ENCODE data around the gene ANTXR2. TPM values are rescaled to one million over a fixed set of nuclear protein-coding genes. Genes with fewer than 3 reads are reported as not detected.

ANTXR2 gene
- total RNA-seq, 1 experiment from 2014 or later: 72.0 TPM

DNA sequence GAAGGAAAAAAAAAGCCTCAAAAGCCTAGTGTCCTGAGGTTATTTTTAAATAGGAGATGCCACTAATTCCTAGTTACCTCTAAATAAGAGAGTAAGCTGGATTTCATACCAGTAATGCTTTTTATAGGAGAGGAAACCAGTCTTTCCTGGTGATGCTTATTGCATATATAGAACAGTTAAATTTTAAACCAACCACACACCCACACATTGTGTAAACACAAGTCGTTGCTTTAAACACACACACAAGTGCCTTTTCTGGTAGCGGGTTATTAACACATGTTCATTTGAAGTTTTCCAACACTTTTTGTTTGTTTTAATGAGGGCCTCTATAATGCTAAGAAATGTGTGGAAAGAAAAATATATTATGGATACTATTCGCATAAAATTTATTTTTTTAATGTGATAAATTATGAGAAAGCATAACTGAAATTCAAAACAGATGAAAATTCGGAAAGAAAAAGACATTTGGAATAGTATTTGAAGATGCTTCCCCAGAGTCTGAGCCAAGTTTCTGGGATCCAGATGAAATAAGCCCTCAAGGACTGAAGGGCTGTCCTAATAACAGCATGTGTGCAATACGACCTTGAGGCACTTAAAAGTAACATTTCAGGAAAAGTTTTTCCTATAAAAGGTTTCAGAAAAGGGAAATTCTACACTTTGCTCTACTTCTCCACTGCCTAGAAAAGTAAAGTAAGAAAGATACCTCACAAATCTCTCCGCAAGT lies 2.0 kb downstream of the ANTXR2 start:
- DNase-seq (ENCODE audit: low read depth in 1 of 2, low spot score in 2 of 2): no peak
- Histone ChIP-seq H3K4me3 (peak overlapping the region; percentile 74), H3K4me1 (replicated peaks) (peaks cover 24% of the 10 kb centered on the region), H3K36me3 (peaks cover 43% of the 10 kb centered on the region), H3K27ac (no peak overlapping the region), H3K9me3 (replicated peaks) (no peaks in the 10 kb centered on the region), H3K27me3 (replicated peaks) (no peaks in the 10 kb centered on the region)

GRCh38 chr4:80069837-80070731 lies 2.9 kb downstream of the ANTXR2 start:
- H3K4me1 ChIP-seq (replicated peaks): peaks cover 24% of the 10 kb centered on the region
- H3K27ac ChIP-seq: no peak overlapping the region
- H3K36me3 ChIP-seq: peaks cover 51% of the 10 kb centered on the region
- no peak overlapping the region for H3K4me3 ChIP-seq
- no peaks in the 10 kb centered on the region for H3K27me3 ChIP-seq (replicated peaks)
- no peaks in the 10 kb centered on the region for H3K9me3 ChIP-seq (replicated peaks)
- no peak for DNase-seq (ENCODE audit: low read depth in 1 of 2, low spot score in 2 of 2)

DNA sequence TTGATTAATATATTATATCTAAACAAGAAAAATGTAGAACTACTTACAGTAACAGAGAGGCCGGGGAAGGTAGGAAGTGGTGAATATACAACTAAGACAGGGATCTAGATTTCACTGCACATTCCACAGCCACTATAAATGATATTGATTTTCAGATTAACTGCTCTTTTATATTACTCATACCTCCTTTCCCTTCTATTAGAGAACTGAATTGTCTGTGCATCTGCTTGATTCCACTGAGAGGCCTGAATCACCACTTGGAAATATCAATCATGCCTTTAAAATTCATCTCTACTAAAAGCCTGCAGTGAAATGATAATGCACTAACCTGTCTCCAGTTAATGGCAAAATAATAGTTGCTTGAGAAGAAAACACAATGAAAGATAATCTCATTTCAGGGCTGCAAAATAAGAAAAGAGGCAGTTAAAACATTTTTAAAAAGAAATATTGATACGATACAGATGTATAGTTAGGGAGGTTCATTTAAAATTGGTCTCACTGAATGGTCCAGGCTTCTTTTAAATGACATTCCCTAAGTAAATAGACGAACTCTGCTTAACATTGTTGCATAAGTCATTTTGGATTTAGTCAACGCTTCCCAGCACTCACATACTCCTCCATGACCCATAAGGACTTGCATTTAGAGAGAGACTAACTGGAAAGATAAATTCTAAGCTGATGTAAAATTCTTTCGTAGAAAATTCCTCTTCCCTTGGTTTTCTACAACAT lies 3.8 kb downstream of the ANTXR2 start:
- H3K4me3 ChIP-seq: no peak overlapping the region
- H3K27me3 ChIP-seq (replicated peaks): no peaks in the 10 kb centered on the region
- no peaks in the 10 kb centered on the region for H3K9me3 ChIP-seq (replicated peaks)
- no peak for DNase-seq (ENCODE audit: low read depth in 1 of 2, low spot score in 2 of 2)
- H3K4me1 ChIP-seq (replicated peaks): peaks cover 24% of the 10 kb centered on the region
- H3K36me3 ChIP-seq: peaks cover 59% of the 10 kb centered on the region
- H3K27ac ChIP-seq: no peak overlapping the region

- H3K36me3 ChIP-seq: peaks cover 80% of the 10 kb centered on the region
- H3K4me3 ChIP-seq: no peak overlapping the region
- no peaks in the 10 kb centered on the region for H3K27me3 ChIP-seq (replicated peaks)
- no peaks in the 10 kb centered on the region for H3K9me3 ChIP-seq (replicated peaks)
- no peak overlapping the region for H3K27ac ChIP-seq
- DNase-seq (ENCODE audit: low read depth in 1 of 2, low spot score in 2 of 2): no peak
- H3K4me1 ChIP-seq (replicated peaks): peaks cover 19% of the 10 kb centered on the region
Observed at GRCh38 chr4:80065601-80066000, 7.4 kb downstream of the ANTXR2 start.

GRCh38 chr4:80062527-80062926 lies 10.5 kb downstream of the ANTXR2 start:
- peak in 1 of 2 experiments; percentile 16 for DNase-seq (ENCODE audit: low read depth in 1 of 2, low spot score in 2 of 2)
- Histone ChIP-seq H3K4me1 (replicated peaks) (peaks cover 11% of the 10 kb centered on the region), H3K36me3 (peaks cover 54% of the 10 kb centered on the region), H3K27ac (0 out of 2 replicates have a peak overlapping the region, but pooled peaks have one; percentile 10), H3K27me3 (replicated peaks) (no peaks in the 10 kb centered on the region), H3K4me3 (no peak overlapping the region), H3K9me3 (replicated peaks) (no peaks in the 10 kb centered on the region)

DNA sequence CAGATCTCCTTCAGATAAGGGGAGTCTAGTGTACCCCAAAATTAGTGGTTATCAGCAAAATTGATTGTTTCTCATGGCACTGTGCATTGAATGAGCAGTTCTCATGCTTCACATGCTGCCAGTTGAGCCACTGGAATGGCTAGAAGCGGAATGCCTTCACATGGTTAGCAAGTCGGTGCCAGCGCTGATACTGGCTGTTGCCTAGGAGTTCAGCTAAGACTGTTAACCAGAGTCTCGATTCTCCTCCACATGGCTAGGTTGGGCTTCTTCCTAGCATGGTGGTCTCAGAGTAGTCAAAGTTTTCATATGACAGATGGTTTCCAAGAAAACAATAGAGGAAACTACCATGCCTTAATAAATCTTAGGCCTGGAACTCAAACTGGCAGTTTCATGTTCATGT lies 12.2 kb downstream of the ANTXR2 start:
- H3K36me3 ChIP-seq: peaks cover 44% of the 10 kb centered on the region

DNA sequence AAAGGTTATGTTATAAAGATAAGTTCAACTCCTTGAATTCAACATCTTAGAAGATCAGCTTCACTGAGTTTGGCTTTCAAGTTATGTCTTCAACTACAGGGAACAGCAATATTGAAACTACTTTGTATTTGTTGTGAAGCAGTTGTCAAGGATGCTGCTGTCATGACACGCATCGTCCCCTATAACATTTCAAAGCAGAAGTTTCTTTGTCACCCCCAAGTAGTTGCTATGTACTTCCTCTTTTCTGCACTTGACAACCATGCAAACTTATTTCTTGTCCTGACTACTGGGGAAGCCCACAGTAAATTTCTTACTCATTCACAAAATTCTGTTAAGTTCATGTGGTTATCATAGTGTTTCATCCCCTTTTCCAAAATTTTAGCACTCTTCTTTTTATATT lies 14.3 kb downstream of the ANTXR2 start:
- H3K4me1 ChIP-seq (replicated peaks): peaks cover 11% of the 10 kb centered on the region
- DNase-seq (ENCODE audit: low read depth in 1 of 2, low spot score in 2 of 2): no peak
- peaks cover 37% of the 10 kb centered on the region for H3K36me3 ChIP-seq
- H3K27ac ChIP-seq: no peak overlapping the region
- no peaks in the 10 kb centered on the region for H3K27me3 ChIP-seq (replicated peaks)
- H3K9me3 ChIP-seq (replicated peaks): no peaks in the 10 kb centered on the region
- H3K4me3 ChIP-seq: no peak overlapping the region

More for the DNA sequence above, 12.2 kb downstream of the ANTXR2 start:
- H3K27ac ChIP-seq: no peak overlapping the region
- H3K27me3 ChIP-seq (replicated peaks): no peaks in the 10 kb centered on the region
- no peaks in the 10 kb centered on the region for H3K9me3 ChIP-seq (replicated peaks)
- H3K4me1 ChIP-seq (replicated peaks): peaks cover 11% of the 10 kb centered on the region
- no peak overlapping the region for H3K4me3 ChIP-seq
- DNase-seq (ENCODE audit: low read depth in 1 of 2, low spot score in 2 of 2): no peak

GRCh38 chr4:80054375-80054774 lies 18.7 kb downstream of the ANTXR2 start:
- Histone ChIP-seq H3K36me3 (peaks cover 44% of the 10 kb centered on the region), H3K27me3 (replicated peaks) (no peaks in the 10 kb centered on the region), H3K9me3 (replicated peaks) (no peaks in the 10 kb centered on the region), H3K4me3 (no peak overlapping the region), H3K27ac (no peak overlapping the region), H3K4me1 (replicated peaks) (no peaks in the 10 kb centered on the region)
- no peak for DNase-seq (ENCODE audit: low read depth in 1 of 2, low spot score in 2 of 2)

GRCh38 chr4:80053140-80053910 lies 19.7 kb downstream of the ANTXR2 start:
- H3K4me3 ChIP-seq: no peak overlapping the region
- H3K36me3 ChIP-seq: peaks cover 45% of the 10 kb centered on the region
- no peaks in the 10 kb centered on the region for H3K4me1 ChIP-seq (replicated peaks)
- no peak overlapping the region for H3K27ac ChIP-seq
- no peaks in the 10 kb centered on the region for H3K9me3 ChIP-seq (replicated peaks)
- no peaks in the 10 kb centered on the region for H3K27me3 ChIP-seq (replicated peaks)
- DNase-seq (ENCODE audit: low read depth in 1 of 2, low spot score in 2 of 2): no peak

- H3K4me1 ChIP-seq (replicated peaks): no peaks in the 10 kb centered on the region
- DNase-seq (ENCODE audit: low read depth in 1 of 2, low spot score in 2 of 2): no peak
- H3K4me3 ChIP-seq: no peak overlapping the region
- peaks cover 49% of the 10 kb centered on the region for H3K36me3 ChIP-seq
- H3K9me3 ChIP-seq (replicated peaks): no peaks in the 10 kb centered on the region
- H3K27ac ChIP-seq: no peak overlapping the region
- H3K27me3 ChIP-seq (replicated peaks): no peaks in the 10 kb centered on the region
Observed at GRCh38 chr4:80049813-80050534, 23.1 kb downstream of the ANTXR2 start.

DNA sequence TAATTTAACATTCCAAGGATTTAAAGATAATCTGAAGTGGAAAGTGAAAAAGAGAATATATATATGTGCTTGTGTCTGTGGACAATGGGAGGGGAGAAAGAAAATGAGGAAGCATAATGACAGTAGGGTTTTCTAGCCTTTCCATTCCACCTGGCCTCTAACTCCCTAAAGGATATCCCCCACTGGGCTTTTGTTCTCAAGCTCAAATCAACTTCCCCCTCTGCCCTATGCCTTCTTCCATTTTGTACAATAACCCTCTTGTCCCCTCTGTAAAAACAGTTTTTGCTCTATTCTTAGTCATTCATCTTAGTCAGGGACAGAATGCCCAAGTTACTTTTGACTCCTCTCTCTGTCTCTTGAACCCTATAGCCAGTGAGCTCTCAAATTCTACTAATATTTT lies 23.6 kb downstream of the ANTXR2 start:
- Histone ChIP-seq H3K4me3 (no peak overlapping the region), H3K27me3 (replicated peaks) (no peaks in the 10 kb centered on the region), H3K4me1 (replicated peaks) (no peaks in the 10 kb centered on the region), H3K9me3 (replicated peaks) (no peaks in the 10 kb centered on the region), H3K36me3 (peaks cover 47% of the 10 kb centered on the region), H3K27ac (no peak overlapping the region)
- no peak for DNase-seq (ENCODE audit: low read depth in 1 of 2, low spot score in 2 of 2)

GRCh38 chr4:80045786-80046185 lies 27.2 kb downstream of the ANTXR2 start:
- Histone ChIP-seq H3K36me3 (peaks cover 35% of the 10 kb centered on the region), H3K4me1 (replicated peaks) (no peaks in the 10 kb centered on the region), H3K27me3 (replicated peaks) (no peaks in the 10 kb centered on the region), H3K9me3 (replicated peaks) (no peaks in the 10 kb centered on the region), H3K27ac (no peak overlapping the region), H3K4me3 (no peak overlapping the region)
- no peak for DNase-seq (ENCODE audit: low read depth in 1 of 2, low spot score in 2 of 2)

DNA sequence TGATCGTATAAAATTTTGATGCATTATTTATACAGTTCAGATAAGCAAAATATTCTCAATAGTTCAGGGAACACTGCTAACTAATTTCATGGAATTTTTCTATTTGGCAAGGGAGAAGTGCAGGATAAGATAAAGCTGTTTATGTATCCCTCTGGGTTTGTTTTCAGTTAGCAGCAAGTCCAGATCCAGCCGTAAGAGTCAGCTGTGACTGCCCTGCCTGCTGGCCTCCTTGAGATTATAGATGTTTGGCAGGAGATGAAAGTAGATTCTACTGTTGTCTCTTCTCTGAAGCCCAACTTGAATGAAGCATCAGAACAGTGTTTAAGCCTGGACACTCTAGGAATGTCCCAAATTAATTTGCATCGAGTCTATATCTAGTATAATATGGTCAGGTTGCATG lies 29.5 kb downstream of the ANTXR2 start:
- no peak overlapping the region for H3K4me3 ChIP-seq
- no peak for DNase-seq (ENCODE audit: low read depth in 1 of 2, low spot score in 2 of 2)
- H3K4me1 ChIP-seq (replicated peaks): no peaks in the 10 kb centered on the region
- H3K9me3 ChIP-seq (replicated peaks): no peaks in the 10 kb centered on the region
- H3K27ac ChIP-seq: no peak overlapping the region
- H3K36me3 ChIP-seq: peaks cover 34% of the 10 kb centered on the region
- H3K27me3 ChIP-seq (replicated peaks): no peaks in the 10 kb centered on the region

Data from SJSA1 (cell line).